Activated naive CD8-positive, alpha-beta T cell treated with anti-CD3 and anti-CD28 coated beads, Interleukin-2, amount 50 U/mL, for 16 hours (primary cell): ENCODE data around the gene POM121L2.
"Not testable (repeated sequence)": the region's sequence is repeated elsewhere in the genome, so short reads cannot be mapped to it uniquely, and the experiment has no call there.

ENCODE experiments used
- DNase-seq: peaks from one replicate; pipeline ENCODE4 v3.0.0-alpha.2; 2020; ENCODE audit warnings: low read depth, low spot score

The POM121L2 gene

GRCh38 chr6:27293436-27294098 is 18.5 kb downstream of the POM121L2 start:
- no peak for DNase-seq

- no peak for DNase-seq
These were observed 21.2 kb downstream of the POM121L2 start for GRCh38 chr6:27290850-27291208.

DNA sequence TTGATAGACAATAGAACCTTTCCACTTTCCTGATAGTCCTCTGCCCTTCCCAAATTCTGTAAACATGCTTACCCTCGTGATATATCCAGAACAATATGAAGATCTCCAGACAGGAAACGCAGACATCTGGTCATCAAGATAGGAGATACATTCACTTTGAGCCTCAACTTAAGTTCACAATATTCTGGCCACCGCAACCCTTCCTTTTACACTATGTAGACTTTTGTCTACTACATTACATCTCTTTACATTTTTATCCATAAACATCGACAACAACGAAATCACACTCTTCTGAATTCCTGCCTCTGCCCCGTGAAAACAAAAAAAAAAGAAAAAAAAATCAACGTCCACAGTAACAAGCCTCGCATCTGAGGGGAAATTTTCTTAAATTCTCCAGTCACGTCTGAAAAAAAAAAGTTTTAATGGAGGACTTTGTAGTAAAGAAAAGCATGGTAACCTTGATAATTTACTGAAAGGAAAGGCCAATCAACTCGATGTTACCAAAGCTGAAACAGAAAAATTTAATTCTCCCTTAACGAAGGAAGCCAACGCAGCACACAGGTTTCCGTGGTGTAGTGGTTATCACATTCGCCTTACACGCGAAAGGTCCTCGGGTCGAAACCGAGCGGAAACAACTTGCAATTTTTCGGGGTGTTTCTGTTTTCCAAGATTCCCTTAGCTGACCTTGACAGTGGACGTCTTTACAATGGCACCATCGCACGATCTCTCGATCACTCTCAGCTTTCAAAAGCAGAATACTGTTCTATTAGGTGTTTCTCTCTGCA is 21.8 kb downstream of the POM121L2 start:
- DNase-seq: no peak

- no peak for DNase-seq
These were observed 23.7 kb downstream of the POM121L2 start for GRCh38 chr6:27288136-27289044.

DNA sequence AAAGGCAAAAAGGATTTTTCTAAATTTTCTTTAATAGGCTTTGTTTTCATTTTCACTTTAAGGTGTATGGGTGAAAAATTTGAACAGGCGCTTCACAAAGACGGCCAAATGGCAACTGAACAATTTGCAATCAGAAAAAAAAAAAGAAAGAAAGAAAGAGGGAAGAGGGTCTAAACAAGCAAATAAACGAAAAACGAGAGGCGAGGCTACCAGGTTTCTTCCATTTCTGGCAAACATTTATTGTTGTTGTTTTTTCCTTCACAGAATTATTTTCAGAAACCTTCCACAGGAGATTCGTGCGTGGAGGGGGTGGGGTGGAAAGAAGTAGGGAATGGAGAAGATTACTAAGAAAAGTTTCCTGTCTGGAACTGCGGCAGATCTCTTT is 24.3 kb downstream of the POM121L2 start:
- no peak for DNase-seq

- DNase-seq: no peak
These were observed 25.9 kb downstream of the POM121L2 start for GRCh38 chr6:27286141-27286540.

DNA sequence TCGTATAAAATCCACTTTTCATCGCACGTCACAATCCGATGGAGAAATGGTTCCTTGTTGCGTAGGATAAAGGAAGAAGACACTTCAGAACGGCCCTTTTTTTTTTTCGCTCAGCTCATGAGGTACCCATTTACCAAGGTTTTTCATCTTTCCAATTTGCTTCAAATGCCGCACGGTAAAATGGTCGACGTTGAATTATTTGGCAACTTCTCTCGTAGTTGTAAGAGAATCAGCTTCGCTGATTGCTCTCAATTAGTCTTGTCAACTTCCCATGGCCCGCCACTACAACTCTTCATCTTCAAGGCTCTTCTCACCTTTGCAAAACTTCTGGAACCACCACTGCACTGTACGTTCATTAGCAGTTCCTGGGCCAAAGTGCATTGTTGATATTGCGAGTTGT is 28.8 kb downstream of the POM121L2 start:
- no peak for DNase-seq

DNA sequence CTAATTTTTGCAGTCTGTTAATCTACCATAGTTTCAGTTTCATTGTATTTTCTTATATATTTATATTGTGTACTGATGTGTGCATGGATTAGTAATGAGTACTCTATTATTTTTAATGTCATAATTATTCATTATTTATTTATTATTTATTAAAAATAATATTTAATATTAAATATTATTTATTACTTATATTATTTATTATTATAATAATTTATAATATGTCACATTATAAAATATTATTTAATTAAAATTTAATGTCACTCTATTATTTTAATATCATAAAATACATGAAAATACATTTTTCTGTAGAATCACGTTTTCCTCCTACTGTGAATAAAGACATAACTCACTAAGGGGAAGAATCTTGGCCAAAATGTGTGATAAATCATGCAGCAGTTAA is 30.5 kb downstream of the POM121L2 start:
- no peak for DNase-seq

- DNase-seq: no peak
These were observed 31.0 kb downstream of the POM121L2 start for GRCh38 chr6:27281105-27281539.

DNA sequence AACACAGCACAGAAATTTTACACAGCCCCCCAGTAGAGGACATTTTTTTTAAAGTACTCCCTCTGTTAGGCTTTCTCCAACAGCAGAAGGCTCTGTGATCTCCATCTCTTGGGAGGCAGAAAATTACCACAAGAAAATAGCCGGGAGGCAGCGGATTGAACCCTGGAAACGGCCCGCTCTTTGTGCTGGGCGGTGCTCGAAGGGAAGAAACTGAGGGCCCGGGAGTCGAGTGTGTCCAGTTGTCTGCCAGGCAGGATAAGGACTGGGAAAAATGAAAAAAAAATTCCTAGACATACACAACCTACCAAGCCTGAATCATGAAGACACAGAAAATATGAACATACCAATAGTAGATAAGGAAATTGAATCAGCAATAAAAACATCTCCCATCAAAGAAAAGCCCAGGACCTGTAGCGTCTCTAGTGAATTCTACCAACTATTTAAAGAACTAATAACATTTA is 31.5 kb downstream of the POM121L2 start:
- no peak for DNase-seq

- DNase-seq: no peak
These were observed 32.0 kb downstream of the POM121L2 start for GRCh38 chr6:27280064-27280539.

GRCh38 chr6:27279513-27280063 is 32.5 kb downstream of the POM121L2 start:
- no peak for DNase-seq

DNA sequence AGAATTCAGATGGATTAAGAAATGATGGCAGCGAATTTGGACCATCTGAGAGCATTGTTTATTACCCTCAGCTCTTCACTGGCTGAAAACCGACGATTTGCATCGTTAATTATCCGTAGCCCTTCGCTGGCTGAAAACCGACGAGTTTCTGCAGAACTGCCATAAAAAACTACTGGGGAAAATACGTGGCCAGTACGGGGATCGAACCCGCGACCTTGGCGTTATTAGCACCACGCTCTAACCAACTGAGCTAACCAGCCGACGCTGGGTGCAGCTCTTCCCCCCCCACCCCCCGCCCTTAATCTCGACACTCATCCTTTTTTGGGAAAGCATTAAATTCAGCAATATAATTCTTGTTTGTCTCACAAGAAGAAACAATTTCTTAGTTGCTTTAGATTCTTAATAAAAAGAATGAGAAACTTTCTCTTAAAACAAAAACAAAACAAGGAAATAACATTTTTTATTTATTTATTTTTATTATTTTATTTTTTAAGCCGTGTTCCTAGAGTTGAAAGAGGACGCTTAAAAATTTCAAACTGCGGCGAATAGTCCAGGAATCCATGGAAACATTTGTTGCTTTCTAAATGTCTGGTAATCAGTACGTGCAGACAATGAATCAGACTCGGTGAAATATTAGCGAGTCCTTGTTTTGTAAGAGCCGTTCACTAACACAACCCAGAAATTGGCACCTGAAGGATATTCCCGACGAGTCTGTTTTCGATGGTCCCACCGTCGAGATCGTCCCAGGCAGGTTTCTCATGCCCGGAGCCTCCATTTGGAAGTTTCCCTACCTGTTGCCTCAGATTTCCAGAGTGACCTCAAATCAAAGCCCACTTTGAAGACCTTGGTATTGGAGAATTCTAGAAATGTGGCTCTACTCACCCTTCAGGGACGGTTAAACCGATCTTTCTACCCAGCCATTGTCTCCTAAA is 36.8 kb downstream of the POM121L2 start:
- no peak for DNase-seq

DNA sequence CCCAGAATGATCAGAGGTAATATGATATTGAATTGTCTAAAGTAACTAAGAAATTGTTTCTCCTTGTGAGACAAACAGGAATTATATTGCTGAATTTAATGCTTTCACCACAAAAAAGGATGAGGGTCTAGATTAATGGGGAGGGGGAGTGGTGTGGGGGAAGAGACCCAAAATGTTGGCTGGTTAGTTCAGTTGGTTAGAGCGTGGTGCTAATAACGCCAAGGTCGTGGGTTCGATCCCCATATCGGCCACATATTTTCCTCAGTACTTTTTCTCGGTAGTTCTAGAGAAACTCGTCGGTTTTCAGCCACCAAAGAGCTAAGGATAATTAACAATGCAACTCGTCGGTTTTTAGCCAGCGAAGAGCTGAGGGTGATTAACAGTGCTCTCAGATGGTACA is 38.3 kb downstream of the POM121L2 start:
- no peak for DNase-seq

- no peak for DNase-seq
These were observed 43.3 kb downstream of the POM121L2 start for GRCh38 chr6:27268803-27269202.

DNA sequence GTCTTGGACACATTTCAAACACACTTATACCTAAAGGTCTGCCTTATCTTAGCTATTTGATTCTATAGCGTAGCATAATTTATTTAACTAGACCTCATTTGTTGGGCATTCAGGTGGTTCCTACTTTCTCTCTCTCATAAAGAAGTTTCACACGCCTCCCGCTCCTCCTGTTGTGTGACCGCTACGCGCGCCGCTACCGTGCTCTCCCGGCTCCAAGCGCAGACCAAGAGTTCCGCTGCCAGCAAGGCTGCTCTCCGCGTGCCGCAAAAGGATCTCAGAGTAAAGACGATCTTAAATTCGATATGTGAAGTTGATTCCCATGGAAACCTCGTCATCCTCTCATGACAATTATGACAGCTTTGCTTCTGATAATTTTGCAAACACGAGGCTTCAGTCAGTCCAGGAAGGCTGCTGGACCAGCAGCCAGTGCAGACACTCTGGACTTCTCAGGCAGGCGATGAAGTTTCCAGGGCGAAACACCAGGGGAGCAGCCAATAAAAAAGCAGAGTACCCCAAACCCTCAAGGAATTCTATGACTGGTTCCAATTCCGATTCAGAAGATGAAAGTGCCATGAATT is 44.1 kb downstream of the POM121L2 start:
- no peak for DNase-seq

DNA sequence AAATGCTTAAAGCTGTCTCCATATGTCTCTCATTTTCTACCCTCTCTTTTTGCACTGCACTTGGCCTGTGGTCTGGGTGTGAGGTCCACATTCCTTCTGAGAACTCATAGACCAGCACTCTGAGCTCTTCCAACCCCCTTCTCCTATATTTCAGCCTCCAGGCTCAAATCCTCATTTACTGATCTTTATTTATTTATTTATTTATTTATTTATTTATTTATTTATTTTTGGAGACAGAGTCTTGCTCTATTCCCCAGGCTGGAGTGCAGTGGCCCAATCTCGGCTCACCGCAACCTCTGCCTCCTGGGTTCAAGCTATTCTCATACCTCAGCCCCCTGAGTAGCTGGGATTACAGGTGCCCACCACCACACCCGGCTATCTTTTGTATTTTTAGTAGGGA is 45.1 kb downstream of the POM121L2 start:
- DNase-seq: not testable (repeated sequence)

- DNase-seq: no peak
These were observed 48.2 kb downstream of the POM121L2 start for GRCh38 chr6:27263886-27264285.

DNA sequence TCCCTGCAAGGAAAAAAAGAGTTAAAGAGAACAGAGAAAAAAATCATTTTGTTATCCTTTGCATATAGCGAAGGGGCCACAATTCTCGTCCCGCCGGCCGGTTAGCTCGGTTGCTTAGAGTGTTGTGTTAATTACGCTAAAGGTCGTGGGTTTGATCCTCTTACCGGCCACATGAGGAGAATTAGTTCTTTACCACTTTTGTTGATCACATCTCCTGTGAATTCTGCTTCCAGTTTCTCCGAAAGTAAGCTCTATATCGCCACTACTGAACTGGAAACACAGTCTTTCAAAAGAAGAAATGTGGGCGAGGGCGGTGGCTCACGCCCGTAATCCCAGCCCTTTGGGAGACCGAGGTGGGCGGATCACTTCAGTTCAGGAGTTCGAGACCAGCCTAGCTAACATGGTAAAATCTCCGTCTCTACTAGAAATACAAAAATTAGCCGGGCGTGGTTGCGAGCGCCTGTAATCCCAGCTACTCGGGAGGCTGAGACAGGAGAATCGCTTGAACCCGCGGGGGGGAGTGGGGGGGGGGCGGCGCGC is 51.2 kb downstream of the POM121L2 start:
- no peak for DNase-seq

- DNase-seq: no peak
These were observed 51.7 kb downstream of the POM121L2 start for GRCh38 chr6:27260369-27260768.
